ENCODE data around the gene WDR55.
"Not testable (repeated sequence)": the region's sequence is repeated elsewhere in the genome, so short reads cannot be mapped to it uniquely, and the experiment has no call there.

DNA sequence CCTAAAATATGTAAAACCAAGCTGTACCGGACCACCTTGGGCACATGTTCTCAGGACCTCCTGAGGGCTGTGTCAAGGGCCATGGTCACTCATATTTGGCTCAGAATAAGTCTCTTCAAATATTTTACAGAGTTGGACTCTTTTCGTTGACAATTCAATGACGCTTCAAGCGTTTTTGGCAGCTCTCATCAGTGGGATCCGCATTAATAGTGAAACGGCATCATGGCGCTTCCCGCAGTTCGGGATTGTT lies 25.9 kb upstream of the WDR55 start:
- TF ChIP-seq YY1 (IDR thresholded peaks at IDR 0.05; ENCODE audit: insufficient read depth, insufficient read length); ZNF274 (IDR thresholded peaks at IDR 0.05; ENCODE audit: low read depth, low read length): not testable (repeated sequence)
